ENCODE results near the gene EXOC2. TPM values are rescaled to one million over a fixed set of nuclear protein-coding genes. Genes with fewer than 3 reads are reported as not detected.
"Not testable (repeated sequence)": the region's sequence is repeated elsewhere in the genome, so short reads cannot be mapped to it uniquely, and the experiment has no call there.

Gene EXOC2
- total RNA-seq, 3 donors from 2014 or later, result 19.7 to 37.3 (median 26.5) TPM

GRCh38 chr6:674406-674805 lies 18.5 kb downstream of the EXOC2 start:
- TF ChIP-seq POLR2AphosphoS5 (IDR thresholded peaks at IDR 0.05), result no peak
- TF ChIP-seq POLR2A (IDR thresholded peaks at IDR 0.05), result no peak
- TF ChIP-seq, protein P1, sequence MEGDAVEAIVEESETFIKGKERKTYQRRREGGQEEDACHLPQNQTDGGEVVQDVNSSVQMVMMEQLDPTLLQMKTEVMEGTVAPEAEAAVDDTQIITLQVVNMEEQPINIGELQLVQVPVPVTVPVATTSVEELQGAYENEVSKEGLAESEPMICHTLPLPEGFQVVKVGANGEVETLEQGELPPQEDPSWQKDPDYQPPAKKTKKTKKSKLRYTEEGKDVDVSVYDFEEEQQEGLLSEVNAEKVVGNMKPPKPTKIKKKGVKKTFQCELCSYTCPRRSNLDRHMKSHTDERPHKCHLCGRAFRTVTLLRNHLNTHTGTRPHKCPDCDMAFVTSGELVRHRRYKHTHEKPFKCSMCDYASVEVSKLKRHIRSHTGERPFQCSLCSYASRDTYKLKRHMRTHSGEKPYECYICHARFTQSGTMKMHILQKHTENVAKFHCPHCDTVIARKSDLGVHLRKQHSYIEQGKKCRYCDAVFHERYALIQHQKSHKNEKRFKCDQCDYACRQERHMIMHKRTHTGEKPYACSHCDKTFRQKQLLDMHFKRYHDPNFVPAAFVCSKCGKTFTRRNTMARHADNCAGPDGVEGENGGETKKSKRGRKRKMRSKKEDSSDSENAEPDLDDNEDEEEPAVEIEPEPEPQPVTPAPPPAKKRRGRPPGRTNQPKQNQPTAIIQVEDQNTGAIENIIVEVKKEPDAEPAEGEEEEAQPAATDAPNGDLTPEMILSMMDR (IDR thresholded peaks at IDR 0.05), result no peak
- Histone ChIP-seq H3K4me3 (no peak overlapping the region), H3K27me3 (no peaks in the 10 kb centered on the region), H3K9me3 (no peaks in the 10 kb centered on the region), H3K27ac (no peak overlapping the region), H3K36me3 (no peaks in the 10 kb centered on the region), H3K4me1 (no peaks in the 10 kb centered on the region)
- intact Hi-C loops (cut with DNase I; ENCODE audit: low total_unique reads), result no loop called here
- no peak for DNase-seq (ENCODE audit: low spot score in 2 of 2)

GRCh38 chr6:667253-667927 lies 25.5 kb downstream of the EXOC2 start:
- intact Hi-C loops (cut with DNase I; ENCODE audit: low total_unique reads), result no loop called here
- peaks cover 0 to 15% of the 10 kb centered on the region in 2 donors for H3K9me3 ChIP-seq
- no peak overlapping the region for H3K4me3 ChIP-seq
- H3K27me3 ChIP-seq, result no peaks in the 10 kb centered on the region
- TF ChIP-seq POLR2AphosphoS5 (IDR thresholded peaks at IDR 0.05), result no peak
- TF ChIP-seq, protein P1 (IDR thresholded peaks at IDR 0.05), result no peak
- TF ChIP-seq POLR2A (IDR thresholded peaks at IDR 0.05), result no peak
- no peaks in the 10 kb centered on the region for H3K36me3 ChIP-seq
- no peak overlapping the region for H3K27ac ChIP-seq
- no peak for DNase-seq (ENCODE audit: low spot score in 2 of 2)
- H3K4me1 ChIP-seq, result no peaks in the 10 kb centered on the region

DNA sequence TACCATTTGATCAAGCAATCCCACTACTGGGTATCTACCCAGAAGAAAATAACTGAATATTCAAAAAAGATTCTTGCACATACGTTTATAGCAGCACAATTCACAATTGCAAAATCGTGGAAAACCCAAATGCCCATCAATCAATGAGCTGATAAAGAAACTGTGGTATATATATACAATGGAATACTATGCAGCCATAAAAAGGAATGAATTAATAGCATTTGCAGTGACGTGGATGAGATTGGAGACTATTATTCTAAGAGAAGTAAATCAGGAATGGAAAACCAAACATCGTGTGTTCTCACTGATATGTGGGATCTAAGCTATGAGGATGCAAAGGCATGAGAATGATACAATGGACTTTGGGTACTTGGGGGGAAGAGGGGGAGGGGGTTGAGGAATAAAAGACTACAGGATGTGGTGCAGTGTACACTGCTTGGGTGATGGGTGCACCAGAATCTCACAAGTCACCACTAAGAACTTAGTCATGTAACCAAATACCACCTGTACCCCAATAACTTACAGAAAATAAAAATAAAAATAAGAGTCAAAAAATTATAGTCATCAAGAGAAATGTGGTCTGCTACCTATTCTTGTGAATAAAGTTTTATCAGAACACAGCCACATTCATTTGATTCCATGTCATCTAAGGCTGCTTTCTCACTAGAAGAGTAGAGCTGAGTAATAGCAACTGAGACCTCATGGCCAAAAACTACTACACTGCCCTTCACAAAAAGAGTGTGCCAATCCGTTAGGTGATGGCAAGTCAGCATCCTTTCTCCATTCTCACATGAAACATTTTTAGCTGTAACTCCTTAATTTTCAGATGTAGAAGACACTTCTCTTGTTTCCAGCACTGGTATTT lies 27.3 kb downstream of the EXOC2 start:
- Histone ChIP-seq H3K4me1 (no peaks in the 10 kb centered on the region), H3K4me3 (no peak overlapping the region), H3K27me3 (no peaks in the 10 kb centered on the region), H3K9me3 (peaks cover 0 to 15% of the 10 kb centered on the region in 2 donors), H3K27ac (no peak overlapping the region), H3K36me3 (no peaks in the 10 kb centered on the region)
- TF ChIP-seq POLR2A (IDR thresholded peaks at IDR 0.05), result no peak
- TF ChIP-seq, protein P1 (IDR thresholded peaks at IDR 0.05), result no peak
- DNase-seq (ENCODE audit: low spot score in 2 of 2), result no peak
- intact Hi-C loops (cut with DNase I; ENCODE audit: low total_unique reads), result no loop called here

DNA sequence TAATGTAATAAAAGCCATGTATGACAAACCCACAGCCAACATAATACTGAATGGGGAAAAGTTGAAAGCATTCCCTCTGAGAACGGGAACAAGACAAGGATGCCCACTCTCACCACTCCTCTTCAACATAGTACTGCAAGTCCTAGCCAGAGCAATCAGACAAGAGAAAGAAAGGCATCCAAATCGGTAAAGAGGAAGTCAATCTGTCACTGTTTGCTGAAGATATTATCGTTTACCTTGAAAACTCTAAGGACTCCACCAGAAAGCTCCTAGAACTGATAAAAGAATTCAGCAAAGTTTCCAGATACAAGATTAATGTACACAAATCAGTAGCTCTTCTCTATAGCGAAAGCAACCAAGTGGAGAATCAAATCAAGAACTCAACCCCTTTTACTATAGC lies 29.2 kb downstream of the EXOC2 start:
- H3K27me3 ChIP-seq; H3K27ac ChIP-seq; H3K4me1 ChIP-seq; H3K36me3 ChIP-seq; H3K4me3 ChIP-seq; DNase-seq (ENCODE audit: low spot score in 2 of 2): not testable (repeated sequence)
- intact Hi-C loops (cut with DNase I; ENCODE audit: low total_unique reads), result loop anchor here (5.0 kb wide), 1 partner anchor 1934 kb away; no protein-coding TSS in a partner anchor
- H3K9me3 ChIP-seq, result peaks cover 0 to 15% of the 10 kb centered on the region in 2 donors

DNA sequence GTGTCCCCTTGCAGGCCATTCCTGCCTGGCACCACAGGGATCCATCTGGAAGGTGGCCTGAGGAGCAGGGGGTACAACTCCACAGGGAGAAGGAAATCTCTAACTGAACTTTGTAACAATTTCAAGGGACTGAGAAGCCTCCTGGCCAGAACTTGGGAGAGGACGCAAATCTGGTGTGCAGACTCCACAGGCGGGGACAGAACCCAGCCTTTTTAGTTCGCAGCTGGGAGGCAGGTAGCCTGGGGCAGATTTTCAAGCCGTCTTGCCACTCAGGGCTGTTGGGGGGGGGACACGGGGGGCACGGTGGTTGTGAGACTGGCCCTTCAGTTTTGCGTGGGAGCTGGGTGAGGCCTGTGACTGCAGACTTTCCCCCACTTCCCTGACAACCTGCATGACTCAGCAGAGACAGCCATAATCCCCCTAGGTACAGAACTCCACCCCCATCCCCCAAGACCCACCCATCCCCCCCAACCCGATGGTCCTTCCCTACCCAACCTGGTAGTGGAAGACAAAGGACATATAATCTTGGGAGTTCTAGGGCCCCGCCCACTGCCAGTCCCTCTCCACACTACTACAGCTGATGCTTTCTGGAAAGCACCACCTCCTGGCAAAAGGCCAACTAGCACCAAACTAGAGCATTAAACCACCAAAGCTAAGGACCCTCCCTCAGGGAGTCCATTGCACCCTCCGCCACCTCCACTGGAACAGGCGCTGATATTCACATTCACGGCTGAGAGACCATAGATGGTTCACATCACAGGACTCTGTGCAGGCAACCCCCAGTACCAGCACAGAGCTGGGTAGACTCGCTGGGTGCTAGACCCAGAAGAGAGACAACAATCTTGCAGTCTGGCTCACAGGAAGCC lies 33.0 kb downstream of the EXOC2 start:
- H3K9me3 ChIP-seq, result peaks cover 3 to 7% of the 10 kb centered on the region in 2 donors
- no peak overlapping the region for H3K27ac ChIP-seq
- DNase-seq (ENCODE audit: low spot score in 2 of 2), result no peak
- H3K4me1 ChIP-seq, result no peaks in the 10 kb centered on the region
- H3K4me3 ChIP-seq, result no peak overlapping the region
- intact Hi-C loops (cut with DNase I; ENCODE audit: low total_unique reads), result loop anchor here (5.0 kb wide), 1 partner anchor 1937 kb away; no protein-coding TSS in a partner anchor
- no peaks in the 10 kb centered on the region for H3K27me3 ChIP-seq
- H3K36me3 ChIP-seq, result no peaks in the 10 kb centered on the region
- TF ChIP-seq POLR2AphosphoS5 (IDR thresholded peaks at IDR 0.05) (no peak), POLR2A (IDR thresholded peaks at IDR 0.05) (no peak)
- TF ChIP-seq, protein P1 (IDR thresholded peaks at IDR 0.05), result no peak

Measured in breast epithelium (tissue), 4 donors.